Liver (tissue), 9 donors: ENCODE results near the gene NDP. TPM values are rescaled to one million over a fixed set of nuclear protein-coding genes. Genes with fewer than 3 reads are reported as not detected.

Experiments
- DNase-seq: peaks from one replicate; pipeline ENCODE4 v3.0.0-alpha.2; 2017; ENCODE audit warnings: low spot score
- H3K27ac ChIP-seq, 2 donors: one replicate each; pipeline ENCODE4 v1.7.0; 2013; ENCODE audit warnings: inconsistent platforms in 2 of 2, low read length in 2 of 2, control low read depth in 1 of 2, low read depth in 1 of 2, mild to moderate bottlenecking in 1 of 2
- H3K27me3 ChIP-seq, 4 donors: one replicate each; pipeline versions ENCODE4 v1.6.1 to v1.7.0; 2013; ENCODE audit warnings: low read length in 3 of 4, inconsistent platforms in 1 of 4, mild to moderate bottlenecking in 1 of 4, moderate library complexity in 1 of 4; ENCODE audit not compliant: control insufficient read depth in 4 of 4, insufficient read depth in 4 of 4
- H3K36me3 ChIP-seq, 4 donors: one replicate each; pipeline versions ENCODE4 v1.6.1 to v1.7.0; 2013; ENCODE audit warnings: low read length in 3 of 4, mild to moderate bottlenecking in 3 of 4, low read depth in 1 of 4, moderate library complexity in 1 of 4; ENCODE audit not compliant: control insufficient read depth in 4 of 4, insufficient read depth in 3 of 4
- H3K4me1 ChIP-seq, 4 donors: one replicate each; pipeline versions ENCODE4 v1.6.1 to v1.7.0; 2013; ENCODE audit warnings: low read length in 3 of 4, mild to moderate bottlenecking in 3 of 4, moderate library complexity in 1 of 4; ENCODE audit not compliant: control insufficient read depth in 4 of 4, insufficient read depth in 4 of 4
- H3K4me3 ChIP-seq, 3 donors: one replicate each; pipeline versions ENCODE4 v1.6.1 to v1.7.0; 2013; ENCODE audit warnings: low read length in 3 of 3, control low read depth in 1 of 3, low read depth in 1 of 3, mild to moderate bottlenecking in 1 of 3
- H3K9ac ChIP-seq, 2 donors: one replicate each; pipeline ENCODE4 v1.7.0; 2013; ENCODE audit warnings: low read length in 2 of 2, mild to moderate bottlenecking in 2 of 2, moderate library complexity in 2 of 2, control low read depth in 1 of 2, low read depth in 1 of 2
- H3K9me3 ChIP-seq, 4 donors: one replicate each; pipeline versions ENCODE4 v1.6.1 to v1.7.0; 2013; ENCODE audit warnings: low read length in 3 of 4; ENCODE audit not compliant: control insufficient read depth in 4 of 4
- EGR1 ChIP-seq, 2 donors: IDR thresholded peaks; 2 replicates each; pipeline ENCODE4 v1.6.1; 2016 to 2018; ENCODE audit warnings: antibody characterized with exemption in 2 of 2, low read depth in 2 of 2
- FOXA1 ChIP-seq: IDR thresholded peaks from 2 replicates; pipeline ENCODE4 v1.6.1; 2016; ENCODE audit warnings: antibody characterized with exemption
- FOXA2 ChIP-seq: IDR thresholded peaks from 2 replicates; pipeline ENCODE4 v1.6.1; 2016; ENCODE audit warnings: antibody characterized with exemption
- GABPA ChIP-seq, 2 donors: IDR thresholded peaks in 1 of 2; conservative IDR thresholded peaks in 1 of 2; 2 replicates each; pipeline ENCODE4 v1.6.1; 2016; ENCODE audit warnings: antibody characterized with exemption in 2 of 2, mild to moderate bottlenecking in 1 of 2, moderate library complexity in 1 of 2
- HNF4A ChIP-seq, 2 donors: conservative IDR thresholded peaks; 2 replicates each; pipeline ENCODE4 v1.6.1; 2016; ENCODE audit warnings: antibody characterized with exemption in 2 of 2, mild to moderate bottlenecking in 2 of 2
- HNF4G ChIP-seq: IDR thresholded peaks from 2 replicates; pipeline ENCODE4 v1.6.1; 2016; ENCODE audit warnings: antibody characterized with exemption
- JUND ChIP-seq, 2 donors: IDR thresholded peaks; 2 replicates each; pipeline ENCODE4 v1.6.1; 2016; ENCODE audit warnings: antibody characterized with exemption in 2 of 2
- NR2F2 ChIP-seq: IDR thresholded peaks from 2 replicates; pipeline ENCODE4 v1.6.1; 2016; ENCODE audit warnings: antibody characterized with exemption
- RAD21 ChIP-seq, 2 donors: IDR thresholded peaks; 2 replicates each; pipeline ENCODE4 v1.6.1; 2016; ENCODE audit warnings: antibody characterized with exemption in 2 of 2, mild to moderate bottlenecking in 2 of 2
- RXRA ChIP-seq, 2 donors: IDR thresholded peaks; 2 replicates each; pipeline ENCODE4 v1.6.1; 2017 to 2018; ENCODE audit warnings: antibody characterized with exemption in 2 of 2, mild to moderate bottlenecking in 1 of 2
- SP1 ChIP-seq: IDR thresholded peaks from 2 replicates; pipeline ENCODE4 v1.6.1; 2018; ENCODE audit warnings: antibody characterized with exemption, mild to moderate bottlenecking
- TAF1 ChIP-seq: conservative IDR thresholded peaks from 2 replicates; pipeline ENCODE4 v1.6.1; 2016; ENCODE audit warnings: antibody characterized with exemption, mild to moderate bottlenecking
- YY1 ChIP-seq: IDR thresholded peaks from 2 replicates; pipeline ENCODE4 v1.6.1; 2016; ENCODE audit warnings: antibody characterized with exemption, mild to moderate bottlenecking
- WGBS: extraction: QIAGEN DNeasy Blood & Tissue Kit; methylation state at CpG from one replicate; pipeline ENCODE4 v1.1.7; 2013; 5-methylcytosine and 5-hydroxymethylcytosine counted together
- polyA plus RNA-seq, 2 donors: library from polyadenylated mRNA; stranded (reverse) in 1 of 2; unstranded in 1 of 2; fragments of 200-250 nt in 1 of 2; fragments of >200 nt in 1 of 2; fragmentation: Nextera tagmentation in 1 of 2; extraction: Ambion mirVana in 1 of 2; gene quantifications; one replicate each; pipeline versions ENCODE4 v1.2.1 to v1.2.3, GENCODE V29; 2013 to 2015
- total RNA-seq, 2 donors: library from RNA; depleted of rRNA; stranded (reverse); fragments of >200 nt; gene quantifications; one replicate each; pipeline ENCODE4 v1.2.3, GENCODE V29; 2014
- TF ChIP-seq, protein P1 (sequence below): fragments of 150-350 bp; IDR thresholded peaks from 2 replicates; pipeline ENCODE4 v1.5.1; 2017; ENCODE audit warnings: improper control_type of control experiment, low read depth, low read length; ENCODE audit not compliant: missing input control
- TF ChIP-seq, protein P2 (sequence below): IDR thresholded peaks from 2 replicates; pipeline ENCODE4 v1.6.1; 2016; ENCODE audit warnings: antibody characterized with exemption
- TF ChIP-seq, protein P3 (sequence below): IDR thresholded peaks from 2 replicates; pipeline ENCODE4 v1.6.1; 2016; ENCODE audit warnings: antibody characterized with exemption
- TF ChIP-seq, protein P4 (sequence below): IDR thresholded peaks from 2 replicates; pipeline ENCODE4 v1.6.1; 2016; ENCODE audit warnings: antibody characterized with exemption, mild to moderate bottlenecking
- TF ChIP-seq, protein P5 (sequence below): IDR thresholded peaks from 2 replicates; pipeline ENCODE4 v1.6.1; 2016; ENCODE audit warnings: antibody characterized with exemption
- donor health status: healthy.
- donor health status: healthy.
- donor health status: healthy.
- donor health status: healthy.
- donor health status: healthy.

NDP gene
- total and polyA plus RNA-seq, 4 donors, result not detected

DNA sequence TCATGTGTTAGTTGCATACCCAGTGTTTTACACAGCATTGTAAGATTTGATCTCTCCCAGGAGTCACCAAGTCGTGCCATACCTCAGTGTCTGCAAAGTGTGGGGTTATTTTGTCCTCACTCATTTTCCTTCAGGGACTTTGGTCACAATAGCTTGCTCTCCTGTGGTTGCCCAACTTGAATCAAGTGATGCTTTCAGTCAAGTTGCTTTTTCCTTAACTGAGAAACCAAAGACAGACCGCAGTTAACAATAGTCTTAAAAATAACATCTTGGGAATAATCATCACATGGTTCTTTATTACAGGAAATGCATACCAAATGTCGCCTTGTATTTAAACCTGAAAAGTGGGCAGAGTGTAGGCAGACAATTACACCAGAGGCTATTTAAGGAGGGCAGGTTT, 44.5 kb upstream of the NDP start:
- DNase-seq, result no peak
- 73% methylated on average over 3 of the region's 3 CpGs for WGBS
- no peak overlapping the region for H3K9ac ChIP-seq

DNA sequence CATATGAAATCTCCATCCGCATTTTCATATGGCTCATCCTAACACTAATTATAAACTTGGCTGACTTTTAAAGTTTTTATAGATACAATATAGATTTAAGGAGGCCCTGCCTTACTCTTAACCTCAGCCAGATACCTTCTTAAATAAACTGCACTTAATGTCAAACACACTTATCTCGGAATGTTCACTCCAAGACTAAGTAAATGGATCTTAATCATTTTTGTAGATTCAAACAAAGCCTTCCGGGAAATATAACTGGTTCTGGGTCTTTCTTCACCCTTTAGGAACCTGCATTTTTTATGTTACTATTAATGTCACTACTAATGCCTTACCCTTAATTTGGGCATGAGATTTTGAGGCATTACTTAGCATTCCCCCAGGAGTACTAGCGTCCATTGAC, 43.7 kb upstream of the NDP start:
- Histone ChIP-seq H3K9me3 (no peaks in the 10 kb centered on the region), H3K27me3 (no peaks in the 10 kb centered on the region), H3K36me3 (no peaks in the 10 kb centered on the region), H3K4me1 (no peaks in the 10 kb centered on the region), H3K27ac (no peak overlapping the region), H3K9ac (no peak overlapping the region), H3K4me3 (no peak overlapping the region)
- no peak for TF ChIP-seq HNF4G
- TF ChIP-seq FOXA2, result no peak
- 76% methylated on average over 4 of the region's 4 CpGs for WGBS
- DNase-seq, result no peak

More for the DNA sequence above, 44.5 kb upstream of the NDP start:
- H3K27me3 ChIP-seq, result no peaks in the 10 kb centered on the region
- no peak overlapping the region for H3K27ac ChIP-seq
- H3K9me3 ChIP-seq, result no peaks in the 10 kb centered on the region
- TF ChIP-seq YY1, result no peak
- TF ChIP-seq, protein P1, sequence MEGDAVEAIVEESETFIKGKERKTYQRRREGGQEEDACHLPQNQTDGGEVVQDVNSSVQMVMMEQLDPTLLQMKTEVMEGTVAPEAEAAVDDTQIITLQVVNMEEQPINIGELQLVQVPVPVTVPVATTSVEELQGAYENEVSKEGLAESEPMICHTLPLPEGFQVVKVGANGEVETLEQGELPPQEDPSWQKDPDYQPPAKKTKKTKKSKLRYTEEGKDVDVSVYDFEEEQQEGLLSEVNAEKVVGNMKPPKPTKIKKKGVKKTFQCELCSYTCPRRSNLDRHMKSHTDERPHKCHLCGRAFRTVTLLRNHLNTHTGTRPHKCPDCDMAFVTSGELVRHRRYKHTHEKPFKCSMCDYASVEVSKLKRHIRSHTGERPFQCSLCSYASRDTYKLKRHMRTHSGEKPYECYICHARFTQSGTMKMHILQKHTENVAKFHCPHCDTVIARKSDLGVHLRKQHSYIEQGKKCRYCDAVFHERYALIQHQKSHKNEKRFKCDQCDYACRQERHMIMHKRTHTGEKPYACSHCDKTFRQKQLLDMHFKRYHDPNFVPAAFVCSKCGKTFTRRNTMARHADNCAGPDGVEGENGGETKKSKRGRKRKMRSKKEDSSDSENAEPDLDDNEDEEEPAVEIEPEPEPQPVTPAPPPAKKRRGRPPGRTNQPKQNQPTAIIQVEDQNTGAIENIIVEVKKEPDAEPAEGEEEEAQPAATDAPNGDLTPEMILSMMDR, result no peak
- TF ChIP-seq NR2F2, result no peak
- H3K36me3 ChIP-seq, result no peaks in the 10 kb centered on the region
- no peak overlapping the region for H3K4me3 ChIP-seq
- no peaks in the 10 kb centered on the region for H3K4me1 ChIP-seq

DNA sequence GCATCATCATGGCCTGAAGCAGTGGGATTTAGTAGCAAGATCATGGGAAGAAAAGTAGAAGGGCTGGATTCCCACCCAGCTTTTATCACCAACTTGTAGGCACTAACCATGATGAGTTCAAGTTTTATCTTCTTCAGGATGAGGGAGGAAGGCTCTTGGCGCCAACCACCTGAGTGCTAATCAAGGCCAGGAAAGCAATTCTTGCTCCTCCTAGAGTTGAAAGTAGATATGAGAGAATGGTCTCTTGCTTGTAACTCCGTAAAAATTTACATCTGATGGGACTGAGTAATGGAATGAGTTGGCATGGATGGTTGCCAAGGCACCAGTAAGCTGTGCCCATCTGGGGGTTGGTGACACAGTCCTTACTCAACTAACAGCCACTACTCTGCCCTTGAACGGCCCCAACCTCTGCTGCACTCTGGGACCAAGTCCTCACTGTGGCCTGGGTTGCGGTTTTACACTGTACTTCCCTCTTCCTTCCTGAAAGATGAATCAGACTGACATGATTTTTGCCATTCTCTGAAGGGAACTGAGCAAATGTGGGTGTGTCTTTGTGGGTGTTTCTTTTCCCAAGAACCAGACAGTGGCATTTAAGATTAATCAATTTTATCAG, 39.4 kb upstream of the NDP start:
- no peak overlapping the region for H3K27ac ChIP-seq
- no peak for DNase-seq

More for the DNA sequence above, 39.4 kb upstream of the NDP start:
- Histone ChIP-seq H3K27me3 (no peaks in the 10 kb centered on the region), H3K9ac (no peak overlapping the region), H3K36me3 (no peaks in the 10 kb centered on the region), H3K4me3 (no peak overlapping the region), H3K4me1 (no peaks in the 10 kb centered on the region), H3K9me3 (no peaks in the 10 kb centered on the region)
- 70% methylated on average over 4 of the region's 4 CpGs for WGBS
- TF ChIP-seq GABPA (IDR thresholded peaks at IDR 0.05 in 1 of 2, conservative IDR thresholded peaks at IDR 0.05 in 1 of 2) (no peak), FOXA1 (no peak), YY1 (no peak), RXRA (IDR thresholded peaks at IDR 0.05) (no peak), HNF4A (conservative IDR thresholded peaks at IDR 0.05) (no peak), SP1 (no peak), EGR1 (IDR thresholded peaks at IDR 0.05; ENCODE audit: low read depth in 2 of 2) (no peak), FOXA2 (no peak), TAF1 (no peak), JUND (IDR thresholded peaks at IDR 0.05) (no peak), RAD21 (IDR thresholded peaks at IDR 0.05) (no peak), HNF4G (no peak), NR2F2 (no peak)
- TF ChIP-seq, protein P2, sequence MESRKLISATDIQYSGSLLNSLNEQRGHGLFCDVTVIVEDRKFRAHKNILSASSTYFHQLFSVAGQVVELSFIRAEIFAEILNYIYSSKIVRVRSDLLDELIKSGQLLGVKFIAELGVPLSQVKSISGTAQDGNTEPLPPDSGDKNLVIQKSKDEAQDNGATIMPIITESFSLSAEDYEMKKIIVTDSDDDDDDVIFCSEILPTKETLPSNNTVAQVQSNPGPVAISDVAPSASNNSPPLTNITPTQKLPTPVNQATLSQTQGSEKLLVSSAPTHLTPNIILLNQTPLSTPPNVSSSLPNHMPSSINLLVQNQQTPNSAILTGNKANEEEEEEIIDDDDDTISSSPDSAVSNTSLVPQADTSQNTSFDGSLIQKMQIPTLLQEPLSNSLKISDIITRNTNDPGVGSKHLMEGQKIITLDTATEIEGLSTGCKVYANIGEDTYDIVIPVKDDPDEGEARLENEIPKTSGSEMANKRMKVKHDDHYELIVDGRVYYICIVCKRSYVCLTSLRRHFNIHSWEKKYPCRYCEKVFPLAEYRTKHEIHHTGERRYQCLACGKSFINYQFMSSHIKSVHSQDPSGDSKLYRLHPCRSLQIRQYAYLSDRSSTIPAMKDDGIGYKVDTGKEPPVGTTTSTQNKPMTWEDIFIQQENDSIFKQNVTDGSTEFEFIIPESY, result no peak
- TF ChIP-seq, protein P3, sequence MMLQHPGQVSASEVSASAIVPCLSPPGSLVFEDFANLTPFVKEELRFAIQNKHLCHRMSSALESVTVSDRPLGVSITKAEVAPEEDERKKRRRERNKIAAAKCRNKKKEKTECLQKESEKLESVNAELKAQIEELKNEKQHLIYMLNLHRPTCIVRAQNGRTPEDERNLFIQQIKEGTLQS, result no peak
- TF ChIP-seq, protein P4, sequence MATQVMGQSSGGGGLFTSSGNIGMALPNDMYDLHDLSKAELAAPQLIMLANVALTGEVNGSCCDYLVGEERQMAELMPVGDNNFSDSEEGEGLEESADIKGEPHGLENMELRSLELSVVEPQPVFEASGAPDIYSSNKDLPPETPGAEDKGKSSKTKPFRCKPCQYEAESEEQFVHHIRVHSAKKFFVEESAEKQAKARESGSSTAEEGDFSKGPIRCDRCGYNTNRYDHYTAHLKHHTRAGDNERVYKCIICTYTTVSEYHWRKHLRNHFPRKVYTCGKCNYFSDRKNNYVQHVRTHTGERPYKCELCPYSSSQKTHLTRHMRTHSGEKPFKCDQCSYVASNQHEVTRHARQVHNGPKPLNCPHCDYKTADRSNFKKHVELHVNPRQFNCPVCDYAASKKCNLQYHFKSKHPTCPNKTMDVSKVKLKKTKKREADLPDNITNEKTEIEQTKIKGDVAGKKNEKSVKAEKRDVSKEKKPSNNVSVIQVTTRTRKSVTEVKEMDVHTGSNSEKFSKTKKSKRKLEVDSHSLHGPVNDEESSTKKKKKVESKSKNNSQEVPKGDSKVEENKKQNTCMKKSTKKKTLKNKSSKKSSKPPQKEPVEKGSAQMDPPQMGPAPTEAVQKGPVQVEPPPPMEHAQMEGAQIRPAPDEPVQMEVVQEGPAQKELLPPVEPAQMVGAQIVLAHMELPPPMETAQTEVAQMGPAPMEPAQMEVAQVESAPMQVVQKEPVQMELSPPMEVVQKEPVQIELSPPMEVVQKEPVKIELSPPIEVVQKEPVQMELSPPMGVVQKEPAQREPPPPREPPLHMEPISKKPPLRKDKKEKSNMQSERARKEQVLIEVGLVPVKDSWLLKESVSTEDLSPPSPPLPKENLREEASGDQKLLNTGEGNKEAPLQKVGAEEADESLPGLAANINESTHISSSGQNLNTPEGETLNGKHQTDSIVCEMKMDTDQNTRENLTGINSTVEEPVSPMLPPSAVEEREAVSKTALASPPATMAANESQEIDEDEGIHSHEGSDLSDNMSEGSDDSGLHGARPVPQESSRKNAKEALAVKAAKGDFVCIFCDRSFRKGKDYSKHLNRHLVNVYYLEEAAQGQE, result no peak
- TF ChIP-seq, protein P1, result no peak
- TF ChIP-seq, protein P5, sequence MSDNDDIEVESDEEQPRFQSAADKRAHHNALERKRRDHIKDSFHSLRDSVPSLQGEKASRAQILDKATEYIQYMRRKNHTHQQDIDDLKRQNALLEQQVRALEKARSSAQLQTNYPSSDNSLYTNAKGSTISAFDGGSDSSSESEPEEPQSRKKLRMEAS, result no peak
